Stimulated activated CD4-positive, alpha-beta T cell treated with anti-CD3 and anti-CD28 coated beads, TNF-alpha, amount 100 ng/mL, for 24 hours (primary cell): Measurements from ENCODE around the gene FAM174B.
"Not testable (repeated sequence)": the region's sequence is repeated elsewhere in the genome, so short reads cannot be mapped to it uniquely, and the experiment has no call there.

Source experiments
- DNase-seq, 3 experiments: peaks; one replicate each; pipeline ENCODE4 v3.0.0-alpha.2; 2020; ENCODE audit warnings: low read depth in 3 of 3

FAM174B gene

DNA sequence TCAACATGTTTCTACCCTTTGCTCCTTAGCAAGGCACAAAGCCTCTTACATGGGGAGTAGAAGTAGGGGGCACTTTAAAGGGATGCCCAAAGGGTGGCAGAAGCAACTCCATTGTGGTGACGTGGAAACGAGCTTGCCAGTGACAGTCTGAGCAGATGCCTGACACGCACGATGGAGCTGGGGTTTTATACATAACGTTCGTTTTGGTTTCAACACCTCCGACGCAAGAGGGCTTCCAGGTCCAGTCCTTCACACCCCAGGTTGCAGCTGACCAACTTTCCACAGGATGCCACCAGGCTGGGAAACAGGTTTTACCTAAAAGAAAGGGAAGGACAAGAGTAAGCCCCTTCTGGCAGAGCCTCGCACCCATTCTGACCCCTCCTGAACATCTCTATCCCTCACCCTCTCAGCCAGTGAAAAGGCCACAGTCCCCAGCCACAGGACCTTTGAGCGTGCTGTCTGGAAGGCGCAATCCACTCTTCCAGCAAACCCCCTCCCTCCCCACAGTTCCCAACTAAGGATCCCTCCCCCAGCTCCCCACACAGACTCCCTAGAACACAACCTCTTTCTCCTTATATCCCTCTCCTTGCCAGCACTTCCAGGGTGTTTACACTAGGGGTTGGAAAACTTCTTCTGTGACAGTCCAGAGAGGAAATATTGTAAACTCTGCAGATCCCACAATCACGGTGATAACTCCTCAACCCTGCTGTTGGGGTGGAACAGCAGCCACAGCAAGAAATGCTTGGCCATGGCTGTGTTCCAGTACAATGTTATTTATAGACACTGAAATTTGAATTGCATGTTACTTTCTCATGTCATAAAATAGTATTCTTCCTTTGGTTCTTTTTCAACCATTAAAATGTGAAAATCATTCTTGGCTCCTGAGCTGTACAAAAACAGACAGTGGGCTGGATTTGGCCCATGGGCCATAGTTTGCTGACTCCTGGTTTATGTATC, 36.2 kb downstream of the FAM174B start:
- no peak for DNase-seq

- no peak for DNase-seq
These were observed 37.7 kb downstream of the FAM174B start for GRCh38 chr15:92617549-92618520.

DNA sequence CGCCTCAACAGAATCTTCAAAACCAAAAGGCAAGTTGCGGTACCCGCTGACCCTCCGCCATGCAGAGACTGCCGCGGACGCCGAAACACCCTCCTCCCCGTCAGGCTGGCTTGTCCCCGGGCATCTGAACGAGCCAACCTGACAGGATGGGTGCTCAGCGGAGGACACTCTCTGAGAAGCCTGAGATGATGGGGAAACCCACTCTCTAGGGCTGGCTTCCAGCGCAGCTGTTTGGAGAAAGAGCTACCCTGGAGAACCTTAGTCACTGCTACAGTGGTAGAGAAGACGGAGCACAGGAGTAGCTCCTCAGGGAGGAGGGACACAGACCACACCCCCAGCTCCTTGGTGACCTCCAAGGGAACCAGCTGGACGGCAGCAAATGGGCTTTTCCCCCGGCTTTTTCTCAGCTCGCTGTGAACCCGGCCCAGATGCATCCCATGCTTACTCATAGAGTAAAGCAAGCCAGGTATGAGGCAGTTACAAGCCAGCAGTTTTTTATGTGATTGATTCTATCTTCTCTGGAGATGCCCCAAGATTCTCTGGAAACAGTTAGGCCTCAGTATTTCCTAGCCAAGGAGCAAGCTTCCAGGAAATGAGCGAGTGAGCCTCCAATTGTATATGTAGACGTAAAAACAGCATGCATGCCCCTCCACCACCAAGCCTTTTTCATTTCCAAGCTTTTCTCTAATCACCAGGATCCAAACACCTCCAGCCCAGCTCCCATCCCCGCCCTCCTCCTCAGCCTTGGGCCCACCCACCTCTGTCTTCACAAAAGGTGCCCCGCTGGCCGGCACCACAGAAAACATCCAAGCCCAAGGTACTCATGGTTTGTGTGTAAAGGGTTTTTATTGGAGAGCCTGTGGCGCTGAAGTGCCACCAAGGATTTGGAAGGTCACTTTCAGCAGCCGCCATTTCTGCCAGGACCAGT, 38.7 kb downstream of the FAM174B start:
- DNase-seq, result no peak

DNA sequence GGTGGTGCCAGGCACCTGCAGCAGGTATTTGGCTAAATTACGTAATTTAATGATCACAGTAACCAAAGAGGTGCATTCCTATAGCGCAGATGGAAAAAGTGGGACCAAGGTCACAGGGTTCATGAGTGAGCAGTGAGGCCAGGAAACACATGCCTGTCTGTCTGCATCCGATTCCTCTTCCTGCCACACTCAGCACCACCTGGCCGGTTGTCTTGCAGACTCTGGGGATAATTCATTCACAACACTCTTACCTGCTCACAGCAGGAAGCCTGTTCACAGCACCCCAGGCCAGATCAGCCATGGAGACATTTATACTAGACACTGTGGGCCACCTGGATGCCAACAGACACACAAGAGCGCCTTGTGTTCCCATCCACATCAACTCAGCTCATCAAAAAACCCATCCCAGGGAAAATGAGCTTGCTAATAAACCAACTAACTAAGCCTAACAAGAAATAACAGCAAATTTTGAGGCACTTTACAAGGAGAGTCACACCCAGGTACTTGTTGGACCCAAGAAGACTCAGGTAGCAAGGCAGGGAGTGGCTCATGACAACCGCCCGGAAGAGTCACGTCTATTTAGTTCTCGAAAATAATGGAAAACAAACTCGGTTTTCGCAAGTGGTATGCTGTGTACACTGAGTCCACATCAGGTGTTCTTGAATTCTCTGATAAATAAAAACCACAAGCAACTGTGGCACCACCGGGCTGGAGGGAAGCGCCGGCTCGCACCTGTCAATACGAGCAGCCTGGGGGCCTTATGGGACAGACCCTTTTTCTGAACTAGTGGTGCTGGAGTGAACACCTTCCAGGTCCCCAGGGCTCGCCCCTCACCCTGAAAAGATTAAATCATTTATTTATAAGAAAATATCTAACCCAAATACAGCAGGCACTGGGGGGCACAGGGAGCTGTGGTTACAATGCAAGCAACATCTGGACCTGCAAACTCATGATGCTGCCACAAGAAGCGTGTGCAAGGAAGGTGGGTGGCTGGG, 40.5 kb downstream of the FAM174B start:
- DNase-seq, result no peak

GRCh38 chr15:92614301-92614700, 41.3 kb downstream of the FAM174B start:
- DNase-seq, result no peak

DNA sequence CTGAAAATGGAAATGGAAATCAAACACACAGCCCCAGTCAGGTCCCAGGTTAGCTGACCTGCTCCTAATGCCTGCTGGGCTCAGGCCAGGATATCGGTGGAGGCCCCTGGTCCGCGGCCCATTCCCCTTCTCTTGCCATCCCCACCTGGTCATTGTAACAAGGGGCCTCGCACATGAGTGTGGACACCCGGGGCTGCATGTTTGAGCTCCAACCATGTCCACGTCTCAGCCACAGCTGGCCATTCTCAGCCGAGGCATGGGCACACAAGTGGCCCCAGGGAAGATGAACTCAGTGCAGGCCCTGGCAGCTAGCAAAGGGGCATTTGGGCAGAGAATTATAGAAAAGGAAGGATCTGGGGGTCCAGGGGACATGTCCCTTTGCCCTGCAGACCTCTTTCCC, 41.7 kb downstream of the FAM174B start:
- no peak for DNase-seq

GRCh38 chr15:92612891-92613290, 42.7 kb downstream of the FAM174B start:
- no peak for DNase-seq

DNA sequence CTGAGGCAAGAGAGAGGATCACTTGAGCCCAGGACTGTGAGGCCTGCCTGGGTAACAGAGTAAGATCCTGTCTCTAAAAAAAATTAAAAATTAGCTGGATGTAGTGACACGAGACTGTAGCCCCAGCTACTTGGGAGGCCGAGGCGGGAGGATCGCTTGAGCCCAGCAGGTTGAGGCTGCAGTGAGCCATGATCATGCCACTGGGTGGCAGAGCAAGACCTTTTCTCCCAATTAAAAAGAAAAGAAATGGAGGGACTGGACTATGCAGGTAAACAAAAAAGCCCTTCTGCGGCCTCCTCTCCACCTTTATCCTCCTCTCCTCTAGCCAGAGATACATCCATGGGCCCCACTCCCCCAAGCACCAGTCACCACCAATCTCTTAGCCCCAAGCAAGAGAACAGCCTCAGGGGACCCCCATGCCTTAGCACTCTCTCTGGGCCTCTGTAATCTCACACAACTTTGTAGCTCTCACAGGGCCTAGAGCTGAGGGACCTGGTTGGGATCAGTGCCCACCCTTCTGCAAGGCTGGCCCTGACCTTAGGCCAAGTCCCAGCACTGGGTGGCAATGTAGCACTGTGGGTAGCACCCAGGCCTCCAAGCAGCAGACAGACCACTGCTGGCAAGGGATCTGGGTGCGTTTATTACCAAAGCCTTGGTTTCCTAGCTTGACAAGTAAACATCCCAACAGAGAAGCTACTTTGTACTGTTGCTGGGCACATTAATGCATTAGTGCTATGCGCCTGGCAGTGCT, 43.4 kb downstream of the FAM174B start:
- DNase-seq, result peak in 1 of 3 experiments; percentile 11

GRCh38 chr15:92611150-92611549, 44.4 kb downstream of the FAM174B start:
- DNase-seq, result no peak

GRCh38 chr15:92610101-92610520, 45.5 kb downstream of the FAM174B start:
- no peak for DNase-seq

DNA sequence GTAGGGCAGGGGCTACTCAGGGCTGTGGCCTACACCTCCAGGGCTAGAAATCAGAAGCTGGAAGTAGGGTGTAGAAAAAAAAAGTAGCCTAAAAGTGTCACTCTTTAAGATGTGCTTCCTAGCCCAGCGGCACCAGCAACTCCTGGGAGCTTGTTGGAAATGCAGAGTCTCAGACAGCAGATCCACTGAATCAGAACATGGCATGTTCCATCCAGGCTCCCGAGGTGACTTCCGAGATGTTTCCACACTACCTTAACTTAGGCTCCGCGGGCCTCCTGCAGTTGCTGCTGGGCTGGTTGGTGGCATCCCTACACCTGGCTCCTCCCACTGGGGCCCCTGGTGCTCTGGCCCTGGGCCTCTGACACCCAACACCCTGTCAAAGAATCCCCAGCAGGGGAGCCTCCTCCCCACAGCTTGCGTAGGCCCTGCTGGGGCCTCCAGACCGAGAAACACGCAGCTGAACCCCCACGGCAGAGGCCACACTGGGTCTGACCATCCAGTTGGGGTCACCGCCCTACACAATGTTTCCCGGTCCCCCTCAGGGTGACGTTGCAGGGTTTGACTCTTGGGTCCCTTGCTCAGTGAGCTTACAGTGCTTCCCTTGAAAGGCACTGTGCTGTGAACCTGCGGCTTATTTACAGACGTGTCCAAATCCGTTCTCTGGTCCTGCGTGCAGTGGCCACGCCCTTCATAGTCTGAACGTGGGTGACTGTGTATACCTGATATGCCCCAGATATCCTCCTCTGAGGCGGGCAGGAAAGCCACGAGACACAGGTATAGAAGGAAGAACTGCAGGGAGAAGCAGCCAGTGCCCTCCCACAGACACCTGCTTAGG, 46.5 kb downstream of the FAM174B start:
- no peak for DNase-seq

DNA sequence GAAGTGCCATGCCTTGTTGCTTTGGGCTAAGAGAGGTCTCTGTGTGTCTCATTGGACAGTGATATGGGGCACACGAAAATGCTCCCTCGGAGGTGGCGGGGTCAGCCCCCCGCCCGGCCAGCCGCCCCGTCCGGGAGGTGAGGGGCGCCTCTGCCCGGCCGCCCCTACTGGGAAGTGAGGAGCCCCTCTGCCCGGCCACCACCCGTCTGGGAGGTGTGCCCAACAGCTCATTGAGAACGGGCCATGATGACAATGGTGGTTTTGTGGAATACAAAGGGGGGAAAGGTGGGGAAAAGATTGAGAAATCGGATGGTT, 48.8 kb downstream of the FAM174B start:
- DNase-seq, result not testable (repeated sequence)

GRCh38 chr15:92606126-92606835, 49.3 kb downstream of the FAM174B start:
- no peak for DNase-seq

- DNase-seq, result no peak
These were observed 50.2 kb downstream of the FAM174B start for GRCh38 chr15:92605225-92605944.

DNA sequence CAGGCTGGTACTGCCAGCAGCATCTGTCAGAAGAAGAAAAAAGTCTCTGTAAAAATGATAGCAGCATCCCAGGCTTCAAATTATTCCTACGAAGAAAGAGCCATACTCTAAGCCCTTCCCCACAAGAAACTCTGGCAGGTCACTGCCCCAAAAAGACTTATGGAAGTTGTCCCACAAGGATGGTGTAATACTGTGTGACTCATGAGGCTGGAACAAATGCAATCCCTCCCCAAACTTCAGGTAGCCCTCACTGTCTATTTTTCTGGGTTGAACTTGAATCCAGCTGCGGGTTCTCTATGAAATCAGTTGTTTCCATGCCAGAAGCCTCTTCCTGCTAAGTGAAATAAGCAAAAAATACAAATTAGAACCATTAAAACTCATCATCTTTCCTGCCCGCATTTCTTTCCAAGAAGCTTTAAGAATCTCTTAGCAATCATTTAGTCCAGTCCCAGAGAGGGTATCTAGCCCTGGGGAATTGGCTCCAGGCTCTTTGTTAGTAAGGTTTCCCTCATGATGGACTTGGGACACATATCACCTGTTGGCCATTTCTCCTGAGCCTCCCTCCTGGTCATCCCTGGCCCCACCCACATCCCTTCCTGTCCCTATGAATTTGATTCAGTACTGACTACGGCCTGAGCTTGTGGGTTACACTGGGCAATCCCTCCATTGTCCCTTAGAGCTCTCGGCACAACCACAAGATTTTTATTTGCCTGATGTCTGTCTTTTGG, 51.7 kb downstream of the FAM174B start:
- DNase-seq, result no peak

GRCh38 chr15:92603278-92603677, 52.3 kb downstream of the FAM174B start:
- DNase-seq, result no peak

- no peak for DNase-seq
These were observed 53.3 kb downstream of the FAM174B start for GRCh38 chr15:92602267-92602593.
